Measurements from ENCODE around the gene TCF20.

DNA sequence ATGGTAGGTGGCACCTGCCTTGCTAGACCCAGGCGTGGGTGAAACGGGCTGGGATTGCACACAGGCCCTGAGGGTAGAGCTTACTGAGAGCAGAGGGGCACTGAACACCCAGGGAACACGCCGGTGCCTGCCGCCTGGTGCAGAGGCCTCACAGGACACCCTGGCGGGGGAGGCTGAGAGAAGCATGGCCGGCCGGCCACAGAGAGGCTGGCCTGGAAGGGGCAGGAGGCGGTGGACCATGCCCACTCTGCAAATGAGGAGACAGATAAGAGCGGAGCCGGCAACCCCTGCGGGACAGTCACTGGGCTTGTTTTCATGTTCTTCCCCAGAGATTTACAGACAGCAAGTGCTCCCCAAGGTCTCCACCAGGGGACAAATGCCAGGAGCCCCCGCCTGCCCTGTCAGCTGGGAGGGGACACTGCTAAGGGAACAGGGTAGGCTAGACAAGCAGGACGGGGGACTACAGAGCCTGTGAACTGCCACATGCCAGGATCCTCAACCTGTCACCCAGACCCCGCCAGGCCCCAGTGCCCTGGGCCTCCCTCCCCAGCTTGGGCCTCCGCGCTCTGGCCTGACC is 38.5 kb upstream of the TCF20 start:
- no peak for TF ChIP-seq YY1 (IDR thresholded peaks at IDR 0.05; ENCODE audit: insufficient read depth, insufficient read length)
- no peak for TF ChIP-seq ZNF274 (IDR thresholded peaks at IDR 0.05; ENCODE audit: low read depth, low read length)
- no peak for TF ChIP-seq SUZ12 (IDR thresholded peaks at IDR 0.05; ENCODE audit: extremely low read depth, insufficient read depth, insufficient read length)

Data from NT2/D1 (cell line).